Hematopoietic multipotent progenitor cell treated with erythropoietin and hydrocortisone succinate and interleukin-3 and kit ligand, for 8 days (in vitro differentiated cells): ENCODE measurements around the gene SLC28A1.
"Not testable (repeated sequence)": the region's sequence is repeated elsewhere in the genome, so short reads cannot be mapped to it uniquely, and the experiment has no call there.

ENCODE experiments used
- DNase-seq: peaks from one replicate; pipeline ENCODE4 v3.0.0-alpha.2; 2015

The SLC28A1 gene

GRCh38 chr15:84863565-84864443, 20.7 kb upstream of the SLC28A1 start:
- no peak for DNase-seq

- no peak for DNase-seq
These were observed 20.0 kb upstream of the SLC28A1 start for GRCh38 chr15:84864444-84864795.

- no peak for DNase-seq
These were observed 19.3 kb upstream of the SLC28A1 start for GRCh38 chr15:84865074-84865569.

- no peak for DNase-seq
These were observed 16.2 kb upstream of the SLC28A1 start for GRCh38 chr15:84868037-84868880.

- DNase-seq: no peak
These were observed 15.0 kb upstream of the SLC28A1 start for GRCh38 chr15:84869510-84869909.

GRCh38 chr15:84871428-84871985, 13.0 kb upstream of the SLC28A1 start:
- no peak for DNase-seq

GRCh38 chr15:84872009-84872910, 12.2 kb upstream of the SLC28A1 start:
- DNase-seq: no peak

GRCh38 chr15:84873997-84874396, 10.5 kb upstream of the SLC28A1 start:
- no peak for DNase-seq

- DNase-seq: no peak
These were observed 9.3 kb upstream of the SLC28A1 start for GRCh38 chr15:84874981-84875699.

GRCh38 chr15:84876269-84876668, 8.2 kb upstream of the SLC28A1 start:
- no peak for DNase-seq

- DNase-seq: not testable (repeated sequence)
These were observed 6.8 kb upstream of the SLC28A1 start for GRCh38 chr15:84877701-84878100.

GRCh38 chr15:84878504-84878903, 6.0 kb upstream of the SLC28A1 start:
- peak; percentile 61 for DNase-seq

- DNase-seq: no peak
These were observed 5.2 kb upstream of the SLC28A1 start for GRCh38 chr15:84879088-84879780.

GRCh38 chr15:84880007-84880406, 4.5 kb upstream of the SLC28A1 start:
- no peak for DNase-seq

- DNase-seq: no peak
These were observed 3.5 kb upstream of the SLC28A1 start for GRCh38 chr15:84880822-84881519.

- no peak for DNase-seq
These were observed 3.0 kb upstream of the SLC28A1 start for GRCh38 chr15:84881520-84881830.

GRCh38 chr15:84883466-84883865, 996 bp upstream of the SLC28A1 start:
- no peak for DNase-seq

- no peak for DNase-seq
These were observed 1.3 kb downstream of the SLC28A1 start for GRCh38 chr15:84885801-84886200.

GRCh38 chr15:84886211-84886983, 1.9 kb downstream of the SLC28A1 start:
- DNase-seq: no peak

GRCh38 chr15:84886984-84887299, 2.5 kb downstream of the SLC28A1 start:
- no peak for DNase-seq
